Esophagus (tissue), 2 donors: Measurements from ENCODE around the gene TMPRSS15. TPM values are rescaled to one million over a fixed set of nuclear protein-coding genes. Genes with fewer than 3 reads are reported as not detected.

Experiments used
- H3K27ac ChIP-seq, 2 donors: one replicate each; pipeline ENCODE4 v1.5.1; 2013; ENCODE audit warnings: low read depth in 2 of 2, mild to moderate bottlenecking in 2 of 2, inconsistent platforms in 1 of 2, low read length in 1 of 2, moderate library complexity in 1 of 2
- H3K27me3 ChIP-seq, 2 donors: one replicate each; pipeline ENCODE4 v1.6.1; 2013; ENCODE audit warnings: low read length in 2 of 2, control low read depth in 1 of 2, mild to moderate bottlenecking in 1 of 2; ENCODE audit not compliant: insufficient read depth in 2 of 2, control insufficient read depth in 1 of 2
- H3K36me3 ChIP-seq, 2 donors: one replicate each; pipeline ENCODE4 v1.6.1; 2013; ENCODE audit warnings: low read length in 1 of 2; ENCODE audit not compliant: control insufficient read depth in 2 of 2, insufficient read depth in 2 of 2
- H3K4me1 ChIP-seq, 2 donors: one replicate each; pipeline ENCODE4 v1.6.1; 2013; ENCODE audit warnings: low read length in 1 of 2; ENCODE audit not compliant: control insufficient read depth in 2 of 2, insufficient read depth in 2 of 2
- H3K4me3 ChIP-seq, 2 donors: one replicate each; pipeline ENCODE4 v1.5.1; 2013; ENCODE audit warnings: low read length in 2 of 2, mild to moderate bottlenecking in 2 of 2, low read depth in 1 of 2, moderate library complexity in 1 of 2
- H3K9me3 ChIP-seq, 2 donors: one replicate each; pipeline ENCODE4 v1.6.1; 2013; ENCODE audit warnings: mild to moderate bottlenecking in 2 of 2, low read depth in 1 of 2, low read length in 1 of 2, moderate library complexity in 1 of 2; ENCODE audit not compliant: control insufficient read depth in 2 of 2, insufficient read depth in 1 of 2
- WGBS, 2 donors: extraction: QIAGEN DNeasy Blood & Tissue Kit; methylation state at CpG; one replicate each; pipeline ENCODE4 v1.1.7; 2013; 5-methylcytosine and 5-hydroxymethylcytosine counted together
- polyA plus RNA-seq, 2 donors: library from polyadenylated mRNA; stranded (reverse); fragments of 200-250 nt; gene quantifications; one replicate each; pipeline ENCODE4 v1.2.3, GENCODE V29; 2013
- donor health status: healthy with polysubstance abuse.
- donor health status: Bipolar disorder and iron deficiency.

The TMPRSS15 gene
- polyA plus RNA-seq, 2 donors = not detected

GRCh38 chr21:18289876-18290275 is 113.7 kb downstream of the TMPRSS15 start:
- WGBS, 2 donors = 52 to 64% methylated on average over 2 of the region's 2 CpGs
- no peaks in the 10 kb centered on the region for H3K9me3 ChIP-seq
- H3K27me3 ChIP-seq = peaks cover 0 to 3% of the 10 kb centered on the region in 2 donors
- H3K36me3 ChIP-seq = no peaks in the 10 kb centered on the region
- no peaks in the 10 kb centered on the region for H3K4me1 ChIP-seq
- H3K4me3 ChIP-seq = no peak overlapping the region
- H3K27ac ChIP-seq = no peak overlapping the region

GRCh38 chr21:18285379-18285778 is 118.2 kb downstream of the TMPRSS15 start:
- Histone ChIP-seq H3K9me3 (no peaks in the 10 kb centered on the region), H3K27ac (no peak overlapping the region), H3K4me3 (no peak overlapping the region), H3K27me3 (no peaks in the 10 kb centered on the region), H3K4me1 (no peaks in the 10 kb centered on the region), H3K36me3 (no peaks in the 10 kb centered on the region)
- WGBS, 2 donors = 80 to 81% methylated on average over 4 of the region's 4 CpGs

GRCh38 chr21:18275781-18276180 is 127.8 kb downstream of the TMPRSS15 start:
- no peaks in the 10 kb centered on the region for H3K27me3 ChIP-seq
- no peaks in the 10 kb centered on the region for H3K36me3 ChIP-seq
- H3K27ac ChIP-seq = no peak overlapping the region
- no peaks in the 10 kb centered on the region for H3K4me1 ChIP-seq
- H3K4me3 ChIP-seq = no peak overlapping the region
- no peaks in the 10 kb centered on the region for H3K9me3 ChIP-seq
- WGBS, 2 donors = 43 to 44% methylated on average over 3 of the region's 3 CpGs

- no peaks in the 10 kb centered on the region for H3K36me3 ChIP-seq
- no peaks in the 10 kb centered on the region for H3K4me1 ChIP-seq
- no peak overlapping the region for H3K4me3 ChIP-seq
- no peak overlapping the region for H3K27ac ChIP-seq
- no peaks in the 10 kb centered on the region for H3K27me3 ChIP-seq
- H3K9me3 ChIP-seq = no peaks in the 10 kb centered on the region
- WGBS, 2 donors = 66 to 77% methylated on average over 5 of the region's 5 CpGs
Measured at GRCh38 chr21:18274370-18274769, 129.2 kb downstream of the TMPRSS15 start.

- H3K4me3 ChIP-seq = no peak overlapping the region
- H3K27ac ChIP-seq = no peak overlapping the region
- H3K27me3 ChIP-seq = no peaks in the 10 kb centered on the region
- no peaks in the 10 kb centered on the region for H3K9me3 ChIP-seq
- H3K4me1 ChIP-seq = no peaks in the 10 kb centered on the region
- no peaks in the 10 kb centered on the region for H3K36me3 ChIP-seq
- WGBS, 2 donors = 82 to 85% methylated on average over 4 of the region's 4 CpGs
Measured at GRCh38 chr21:18273400-18273799, 130.2 kb downstream of the TMPRSS15 start.

- no peaks in the 10 kb centered on the region for H3K4me1 ChIP-seq
- WGBS, 2 donors = 88 to 89% methylated on average over 7 of the region's 7 CpGs
- no peaks in the 10 kb centered on the region for H3K27me3 ChIP-seq
- no peak overlapping the region for H3K27ac ChIP-seq
- H3K9me3 ChIP-seq = no peaks in the 10 kb centered on the region
- no peak overlapping the region for H3K4me3 ChIP-seq
- H3K36me3 ChIP-seq = no peaks in the 10 kb centered on the region
Measured at GRCh38 chr21:18269856-18270255, 133.7 kb downstream of the TMPRSS15 start.

- no peaks in the 10 kb centered on the region for H3K9me3 ChIP-seq
- H3K27me3 ChIP-seq = no peaks in the 10 kb centered on the region
- 83 to 92% methylated on average over 1 of the region's 1 CpG for WGBS, 2 donors
- no peak overlapping the region for H3K27ac ChIP-seq
- H3K4me3 ChIP-seq = no peak overlapping the region
- H3K36me3 ChIP-seq = no peaks in the 10 kb centered on the region
- no peaks in the 10 kb centered on the region for H3K4me1 ChIP-seq
Measured at GRCh38 chr21:18268906-18269305, 134.7 kb downstream of the TMPRSS15 start.

GRCh38 chr21:18267496-18267895 is 136.1 kb downstream of the TMPRSS15 start:
- WGBS, 2 donors = 78 to 85% methylated on average over 1 of the region's 1 CpG
- no peak overlapping the region for H3K4me3 ChIP-seq
- H3K9me3 ChIP-seq = no peaks in the 10 kb centered on the region
- no peaks in the 10 kb centered on the region for H3K27me3 ChIP-seq
- H3K36me3 ChIP-seq = no peaks in the 10 kb centered on the region
- H3K27ac ChIP-seq = no peak overlapping the region
- no peaks in the 10 kb centered on the region for H3K4me1 ChIP-seq

- no peak overlapping the region for H3K4me3 ChIP-seq
- no peaks in the 10 kb centered on the region for H3K36me3 ChIP-seq
- no peak overlapping the region for H3K27ac ChIP-seq
- H3K9me3 ChIP-seq = no peaks in the 10 kb centered on the region
- no peaks in the 10 kb centered on the region for H3K27me3 ChIP-seq
- 77 to 85% methylated on average over 2 of the region's 2 CpGs for WGBS, 2 donors
- no peaks in the 10 kb centered on the region for H3K4me1 ChIP-seq
Measured at GRCh38 chr21:18265944-18266343, 137.6 kb downstream of the TMPRSS15 start.

- H3K4me1 ChIP-seq = no peaks in the 10 kb centered on the region
- WGBS, 2 donors = 79 to 83% methylated on average over 2 of the region's 2 CpGs
- H3K27ac ChIP-seq = no peak overlapping the region
- no peaks in the 10 kb centered on the region for H3K27me3 ChIP-seq
- H3K4me3 ChIP-seq = no peak overlapping the region
- no peaks in the 10 kb centered on the region for H3K36me3 ChIP-seq
- H3K9me3 ChIP-seq = no peaks in the 10 kb centered on the region
Measured at GRCh38 chr21:18253799-18254198, 149.8 kb downstream of the TMPRSS15 start.
